ENCODE data around the gene PTPRN2.

- no peak for TF ChIP-seq CTCF (conservative IDR thresholded peaks at IDR 0.05)
- TF ChIP-seq EZH2 (IDR thresholded peaks at IDR 0.05; ENCODE audit: low read depth), result no peak
Observed at GRCh38 chr7:158469396-158470051, 118.1 kb downstream of the PTPRN2 start.

Data from PC-9 (cell line).